GM18511 (cell line): Measurements from ENCODE around the gene FXYD3.

Source experiments
- ATAC-seq: cut with Tn5 transposase; IDR thresholded peaks from one replicate; pipeline ENCODE4 v1.9.1; 2021; ENCODE audit warnings: mild to moderate bottlenecking, moderate library complexity; ENCODE audit not compliant: unreplicated experiment

The FXYD3 gene

DNA sequence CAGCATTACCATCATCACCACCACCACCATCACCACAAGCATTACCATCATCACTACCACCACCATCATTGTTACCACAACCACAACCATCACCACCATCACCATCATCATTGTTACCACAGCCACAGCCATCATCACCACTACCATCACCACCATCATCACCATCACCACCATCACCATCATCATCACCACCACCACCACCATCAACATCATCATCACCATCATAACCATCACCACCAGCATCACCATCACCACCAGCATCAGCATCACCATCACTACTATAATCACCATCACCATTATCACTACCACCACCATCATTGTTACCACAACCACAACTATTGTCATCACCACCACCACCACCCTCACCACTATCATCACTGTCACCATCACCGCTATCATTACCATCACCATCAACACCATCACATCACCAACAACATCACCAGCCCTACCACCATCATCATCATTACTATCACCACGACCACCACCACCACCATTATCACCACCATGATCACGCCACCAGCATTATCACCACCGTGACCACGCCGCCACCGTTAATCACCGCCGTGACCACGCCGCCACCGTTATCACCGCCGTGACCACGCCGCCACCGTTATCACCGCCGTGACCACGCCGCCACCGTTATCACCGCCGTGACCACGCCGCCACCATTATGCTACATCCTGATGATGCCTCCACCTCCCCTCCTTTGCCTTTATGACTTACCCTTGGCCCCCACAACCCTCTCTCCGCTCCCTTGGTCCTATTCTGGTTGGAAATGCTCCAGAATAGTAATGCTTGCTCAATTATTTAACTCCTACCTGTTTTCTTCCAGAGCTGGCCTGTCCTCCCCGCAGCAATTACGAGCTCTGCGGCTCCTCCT lies 10.0 kb upstream of the FXYD3 start:
- ATAC-seq, result no peak

DNA sequence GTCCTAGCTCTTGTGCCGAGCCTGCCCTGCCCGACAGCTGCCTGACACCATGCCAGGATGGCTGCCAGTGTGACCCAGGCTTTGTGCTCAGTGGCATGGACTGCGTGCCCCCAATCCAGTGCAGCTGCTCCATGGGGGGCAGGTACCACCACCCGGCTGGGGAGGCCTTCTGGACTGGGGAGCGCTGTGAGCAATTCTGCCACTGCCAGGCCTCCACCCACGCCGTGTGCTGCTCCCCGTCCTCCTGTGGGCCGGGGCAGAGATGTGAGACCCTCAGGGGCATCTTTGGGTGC lies 9.4 kb upstream of the FXYD3 start:
- no peak for ATAC-seq

DNA sequence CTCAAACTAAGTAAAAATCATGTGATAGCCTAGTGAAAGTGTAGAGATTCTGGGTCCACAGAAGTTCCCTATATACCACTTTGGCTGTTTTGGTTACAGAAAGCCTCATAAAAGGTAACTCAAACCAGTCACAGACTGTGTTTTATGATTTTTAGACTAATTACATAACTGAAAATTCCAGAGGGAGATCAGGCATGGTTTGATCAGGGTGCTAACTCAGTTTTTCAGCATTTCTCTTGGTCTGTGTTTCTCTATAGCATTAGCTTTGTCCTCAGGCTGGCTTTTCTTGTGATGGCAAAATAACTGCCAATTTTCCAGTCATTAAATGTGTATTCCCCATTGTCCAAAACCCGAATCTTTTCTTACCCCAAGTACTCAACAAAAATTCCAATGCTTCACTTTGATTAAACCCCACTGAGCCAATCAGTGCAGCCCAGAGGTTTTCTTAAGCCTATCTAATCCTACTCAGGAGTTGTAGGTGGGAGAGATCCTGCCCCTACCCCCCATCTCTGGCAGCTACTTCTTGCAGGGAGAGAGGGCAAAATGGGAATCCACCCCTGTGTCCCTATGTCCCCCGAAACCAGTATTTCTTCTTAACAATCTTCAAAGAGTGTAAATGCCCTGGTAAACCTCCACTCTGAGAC lies 8.6 kb upstream of the FXYD3 start:
- no peak for ATAC-seq

DNA sequence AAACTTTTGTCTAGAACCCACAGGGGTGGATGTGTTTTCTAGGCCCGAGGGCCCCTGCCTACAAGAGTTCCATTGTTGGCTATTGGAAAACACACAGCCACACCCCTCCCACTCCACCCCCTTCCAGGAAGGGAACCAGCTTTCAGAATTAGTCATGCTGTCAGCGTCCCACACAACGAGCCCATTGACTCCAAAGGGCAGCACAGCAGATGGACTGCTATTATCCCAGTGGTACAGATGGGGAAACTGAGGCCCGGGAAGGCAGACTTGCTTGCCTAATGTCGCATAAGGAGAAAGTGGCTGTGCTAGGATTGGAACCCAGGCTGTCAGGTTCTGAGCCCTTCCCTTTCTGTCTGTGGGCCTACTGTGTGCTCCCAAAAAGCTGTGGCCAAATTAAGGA lies 8.1 kb upstream of the FXYD3 start:
- ATAC-seq, result no peak

DNA sequence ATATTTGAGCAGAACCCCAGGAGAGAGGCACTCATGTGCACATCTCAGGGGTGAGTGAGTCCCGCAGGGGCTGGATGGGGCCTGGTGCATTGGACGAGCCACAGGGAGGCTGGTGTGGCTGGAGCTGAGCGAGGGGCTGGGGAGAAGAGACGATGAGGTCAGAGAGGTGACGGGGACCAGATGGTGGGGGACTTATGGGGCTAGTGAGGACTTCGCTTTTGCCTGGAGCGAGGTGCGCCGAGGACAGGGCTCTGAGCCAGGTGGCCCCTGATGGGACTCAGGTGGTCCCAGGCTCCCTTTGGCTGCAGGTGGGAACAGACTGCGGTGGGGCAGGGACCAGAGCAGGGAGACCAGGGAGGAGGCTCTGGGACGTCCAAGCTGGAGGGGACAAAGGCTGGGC lies 6.9 kb upstream of the FXYD3 start:
- ATAC-seq, result no peak

DNA sequence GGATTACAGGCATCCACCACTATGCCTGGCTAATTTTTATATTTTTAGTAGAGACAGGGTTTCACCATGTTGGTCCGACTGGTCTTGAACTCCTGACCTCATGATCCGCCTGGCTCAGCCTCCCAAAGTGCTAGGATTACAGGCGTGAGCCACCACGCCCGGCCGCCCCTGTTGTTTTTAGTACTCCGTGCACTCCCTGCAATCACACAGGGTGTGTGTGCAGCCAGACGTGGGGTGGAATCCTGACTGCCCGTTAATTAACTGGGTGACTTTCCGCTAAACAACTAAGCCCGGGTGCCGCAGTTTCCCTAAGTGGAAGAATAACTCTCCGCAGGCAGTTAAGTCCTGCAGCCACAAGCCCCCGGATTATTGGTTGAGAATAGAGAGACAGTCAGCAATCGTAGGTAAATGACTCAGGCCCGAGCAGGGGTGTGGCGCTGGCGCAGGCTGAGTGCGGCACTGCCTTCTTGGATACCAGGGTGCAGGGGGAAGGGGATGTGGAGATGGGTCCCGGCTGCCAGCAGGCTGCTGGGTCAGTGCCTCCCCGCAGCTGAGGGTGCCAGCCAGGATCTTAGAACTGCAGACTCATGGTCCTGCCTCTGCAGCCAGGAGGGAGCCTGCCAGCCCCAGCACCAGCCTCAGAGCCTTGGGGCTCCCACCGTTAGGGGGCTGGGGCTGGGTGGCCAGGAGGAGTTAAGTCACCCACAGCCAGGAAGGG lies 6.1 kb upstream of the FXYD3 start:
- no peak for ATAC-seq

DNA sequence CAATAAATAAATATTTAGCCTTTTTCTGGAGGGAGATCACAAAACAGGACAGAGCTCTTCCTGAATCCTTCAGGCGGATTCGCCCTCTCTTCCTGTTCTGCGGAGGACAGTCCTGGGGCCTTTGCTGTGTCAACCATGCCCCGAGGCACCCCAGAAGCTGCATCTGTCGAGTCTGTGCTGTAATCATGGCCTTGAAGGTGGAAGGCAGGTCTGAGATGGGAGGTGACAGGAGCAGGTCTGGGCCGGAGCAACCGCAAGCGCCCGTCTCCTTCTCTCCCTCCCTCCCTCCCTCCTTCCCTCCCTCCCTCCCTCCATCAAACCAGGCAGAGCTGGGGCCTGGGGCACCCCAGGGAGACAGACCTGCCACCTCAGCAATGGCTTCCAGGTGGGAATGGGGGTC lies 4.6 kb upstream of the FXYD3 start:
- ATAC-seq, result no peak

DNA sequence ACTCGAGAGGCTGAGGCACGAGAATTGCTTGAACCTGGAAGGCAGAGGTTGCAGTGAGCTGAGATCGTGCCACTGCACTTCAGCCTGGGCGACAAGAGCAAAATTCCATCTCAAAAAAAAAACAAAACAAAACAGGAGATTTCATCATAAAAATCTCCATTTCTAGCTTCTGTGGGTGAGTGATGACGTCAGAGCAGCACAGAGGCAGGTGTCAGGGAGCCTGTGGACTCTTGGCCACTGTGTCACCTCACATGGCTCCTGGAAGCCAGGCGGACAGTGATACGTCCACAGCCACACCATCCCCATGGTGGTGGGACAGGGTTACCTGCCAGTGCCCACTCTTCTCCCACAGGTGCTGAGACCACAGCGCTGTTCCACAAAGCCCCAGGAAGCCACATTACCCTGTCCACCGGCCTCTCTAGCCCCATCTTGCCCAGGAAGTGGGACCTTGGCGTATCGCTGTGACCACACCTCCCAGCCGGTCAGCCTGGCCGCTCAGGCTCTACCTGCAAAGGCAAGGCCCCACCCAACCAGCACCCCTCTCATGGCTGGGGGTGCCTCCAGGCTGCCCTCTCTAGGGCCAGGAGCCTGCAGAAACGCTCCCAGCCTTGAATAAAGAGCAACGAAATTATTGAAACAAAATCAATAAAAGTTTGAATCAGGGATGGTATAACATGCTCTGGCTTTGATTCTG lies 2.5 kb upstream of the FXYD3 start:
- ATAC-seq, result no peak

DNA sequence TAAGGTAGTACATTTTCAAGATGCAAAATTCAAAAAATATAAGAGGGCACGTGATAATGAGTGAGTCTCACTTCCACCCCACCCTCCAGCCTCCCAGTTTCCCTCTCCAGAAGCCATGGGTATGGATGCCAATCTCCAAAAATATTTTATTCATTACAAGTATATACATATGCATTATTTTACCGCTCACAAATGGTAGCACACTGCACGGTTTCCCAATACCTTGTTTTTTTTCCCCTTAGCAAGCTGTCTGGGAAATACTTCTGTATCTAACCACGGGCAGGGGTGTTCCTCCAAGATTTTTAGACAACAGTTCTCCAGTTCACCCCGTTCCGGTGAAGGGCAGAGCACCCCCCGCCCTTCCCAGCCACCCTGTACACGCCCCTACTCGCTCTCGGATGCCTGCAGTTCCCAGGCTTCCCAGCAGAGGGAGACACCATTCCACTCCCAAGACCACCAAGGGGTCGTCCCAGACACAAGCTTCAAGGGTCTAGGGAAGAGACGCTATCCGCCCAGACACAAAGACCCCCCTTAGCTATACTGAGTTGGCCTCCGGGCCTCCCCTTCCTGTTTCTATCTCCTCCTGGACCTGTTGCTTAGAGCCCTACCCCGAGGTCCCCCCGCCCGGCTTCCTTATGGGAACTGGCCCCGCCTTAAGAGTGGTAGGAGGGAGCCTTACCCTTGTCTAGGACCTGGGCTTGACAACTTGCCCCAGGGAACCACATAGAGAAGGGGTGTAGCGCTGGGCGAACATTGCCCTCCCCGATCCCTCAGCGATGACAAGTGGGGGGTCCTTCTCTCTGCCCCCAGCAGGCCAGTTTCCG lies 1.1 kb upstream of the FXYD3 start:
- no peak for ATAC-seq

DNA sequence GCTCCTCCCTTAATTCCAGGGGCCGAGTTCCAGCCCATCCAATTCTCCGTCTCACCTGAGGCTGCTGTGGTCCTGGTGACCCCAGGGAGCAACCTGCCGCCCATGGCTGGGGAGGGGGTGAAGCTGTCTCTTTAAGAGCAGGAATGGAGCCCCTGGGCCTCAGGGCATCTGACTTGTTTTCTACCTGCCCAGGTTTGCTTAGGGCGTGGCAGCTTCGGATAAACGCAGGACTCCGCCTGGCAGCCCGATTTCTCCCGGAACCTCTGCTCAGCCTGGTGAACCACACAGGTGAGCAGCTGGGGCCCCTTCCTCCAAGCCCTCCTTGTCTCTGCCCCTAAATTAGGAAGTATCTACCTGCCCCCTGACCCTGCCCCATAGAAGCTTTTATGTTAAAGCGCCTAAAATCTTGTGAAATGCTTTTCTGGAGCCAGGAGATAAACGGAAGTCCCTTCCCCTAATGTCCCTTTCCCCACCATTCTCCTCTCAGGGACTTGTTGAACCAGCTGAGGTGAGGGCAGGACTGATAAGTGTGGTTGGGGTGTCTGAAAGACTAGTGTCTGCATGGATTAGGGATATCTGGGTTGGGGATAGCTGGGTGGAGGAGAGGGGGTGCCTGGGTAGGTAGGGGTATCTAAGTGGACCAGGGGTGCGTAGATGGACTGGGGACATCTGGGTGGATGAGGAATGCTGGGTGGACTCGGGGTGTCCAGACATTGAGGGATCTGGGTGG lies 614 bp downstream of the FXYD3 start:
- no peak for ATAC-seq

DNA sequence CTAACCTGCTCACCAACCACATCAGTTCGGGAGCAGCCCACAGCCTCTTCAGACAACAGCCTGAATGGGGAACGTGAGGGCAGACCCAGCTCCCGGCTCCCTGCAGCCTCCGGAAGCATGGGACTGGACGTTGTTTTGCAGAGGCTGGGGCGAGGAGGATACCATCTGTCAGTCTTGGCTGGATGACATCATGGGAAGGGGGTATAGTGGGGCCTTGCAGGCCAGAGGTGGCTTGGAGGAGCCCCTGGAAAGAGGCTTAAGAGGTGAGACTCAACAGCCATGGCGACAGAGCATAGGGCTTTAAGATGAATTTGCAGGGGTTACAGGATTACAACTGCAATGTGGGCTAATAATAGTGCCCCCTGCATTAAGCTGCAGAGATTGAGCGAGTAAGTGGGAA lies 1.5 kb downstream of the FXYD3 start:
- ATAC-seq, result no peak

DNA sequence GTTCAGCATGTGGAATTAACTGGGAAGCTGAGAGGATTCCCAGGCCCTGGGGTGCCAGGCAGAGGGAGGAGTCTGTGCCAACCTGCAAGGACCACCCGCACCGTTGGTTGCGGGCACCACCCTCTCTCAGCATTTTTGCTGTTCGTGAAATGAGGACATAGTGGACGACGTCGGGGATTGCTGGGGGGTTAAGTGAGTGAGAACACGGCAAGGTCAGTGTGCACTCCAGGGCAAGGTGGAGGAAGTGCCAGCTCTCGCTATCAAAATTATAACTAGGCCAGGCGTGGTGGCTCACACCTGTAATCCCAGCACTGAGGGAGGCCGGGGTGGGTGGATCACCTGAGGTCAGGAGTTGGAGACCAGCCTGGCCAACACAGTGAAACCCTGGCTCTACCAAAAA lies 2.2 kb downstream of the FXYD3 start:
- ATAC-seq, result no peak

DNA sequence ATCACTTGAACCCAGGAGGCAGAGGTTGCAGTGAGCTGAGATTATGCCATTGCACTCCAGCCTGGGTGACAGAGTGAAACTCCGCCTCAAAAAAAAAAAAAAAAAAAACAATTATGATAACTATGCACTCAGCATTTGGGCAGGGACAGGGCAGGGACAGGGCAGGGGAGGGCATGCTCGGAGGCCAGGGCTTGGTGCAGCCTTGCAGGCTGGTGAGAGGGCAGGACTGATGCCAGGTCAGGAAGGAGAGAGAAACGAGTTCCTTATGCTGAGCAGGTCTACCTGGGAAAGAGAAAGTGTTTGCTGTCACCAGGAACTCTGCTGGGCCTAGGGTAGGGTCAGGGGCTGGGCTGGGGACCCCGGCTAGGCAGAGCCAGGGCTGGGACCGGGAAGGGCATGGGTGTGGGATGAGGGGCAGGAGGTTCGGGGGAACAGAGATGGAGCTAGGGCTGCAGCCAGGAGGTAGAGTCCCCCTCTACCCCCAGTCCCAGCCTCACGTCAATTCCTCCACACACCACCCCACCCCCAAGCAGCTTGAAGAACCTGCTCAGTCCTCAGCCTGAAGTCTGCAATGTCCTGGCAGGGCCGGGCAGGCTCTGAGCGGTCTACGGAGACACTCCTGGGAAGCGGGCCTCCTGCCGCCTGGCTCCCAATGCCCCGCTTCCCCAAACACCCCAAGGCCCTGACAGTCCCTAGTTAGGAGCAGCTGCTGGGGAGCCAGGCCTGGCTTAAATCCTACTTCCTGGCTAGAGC lies 2.8 kb downstream of the FXYD3 start:
- no peak for ATAC-seq

DNA sequence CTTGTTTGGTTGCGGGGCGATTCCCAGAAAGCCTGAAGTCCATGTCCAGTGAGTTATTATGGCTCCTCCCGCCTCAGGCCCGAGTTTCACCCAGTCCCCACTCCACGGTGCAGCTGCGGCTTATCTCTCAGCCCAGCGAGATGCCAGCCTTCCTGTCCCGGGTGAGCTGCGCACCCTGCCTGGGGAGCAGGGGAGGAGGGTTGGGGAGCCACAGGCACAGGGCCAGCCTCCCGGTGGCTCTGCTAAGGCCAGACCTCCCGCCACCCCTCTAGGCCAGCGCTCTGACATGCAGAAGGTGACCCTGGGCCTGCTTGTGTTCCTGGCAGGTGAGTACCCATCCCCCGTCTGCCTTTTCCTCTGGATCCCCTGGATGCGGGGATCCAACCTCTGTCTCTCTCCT lies 3.5 kb downstream of the FXYD3 start:
- ATAC-seq, result no peak

DNA sequence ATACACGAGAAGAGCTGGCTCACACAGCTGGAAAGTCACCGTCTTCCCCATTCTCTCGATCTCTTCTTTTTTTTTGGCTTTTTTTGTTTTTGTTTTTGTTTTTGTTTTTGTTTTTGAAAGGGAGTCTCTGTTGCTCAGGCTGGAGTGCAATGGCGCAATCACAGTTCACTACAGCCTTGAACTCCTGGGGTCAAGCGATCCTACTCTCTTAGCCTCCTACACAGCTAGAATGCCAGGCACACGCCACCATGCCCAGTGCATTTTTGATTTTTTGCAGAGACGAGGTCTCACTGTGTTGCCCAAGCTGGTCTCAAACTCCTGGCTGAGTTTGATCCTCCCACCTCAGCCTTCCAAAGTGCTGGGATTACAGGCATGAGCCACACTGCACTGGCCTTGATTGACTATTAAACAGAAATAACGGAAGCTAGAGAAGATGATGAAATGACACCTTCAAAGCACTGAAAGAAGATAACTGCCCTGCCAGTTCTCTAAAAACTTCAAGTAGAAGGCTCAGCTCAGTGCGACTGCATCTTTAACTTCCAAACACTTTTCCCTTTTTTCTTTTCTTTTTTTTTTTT lies 4.0 kb downstream of the FXYD3 start:
- ATAC-seq, result no peak

DNA sequence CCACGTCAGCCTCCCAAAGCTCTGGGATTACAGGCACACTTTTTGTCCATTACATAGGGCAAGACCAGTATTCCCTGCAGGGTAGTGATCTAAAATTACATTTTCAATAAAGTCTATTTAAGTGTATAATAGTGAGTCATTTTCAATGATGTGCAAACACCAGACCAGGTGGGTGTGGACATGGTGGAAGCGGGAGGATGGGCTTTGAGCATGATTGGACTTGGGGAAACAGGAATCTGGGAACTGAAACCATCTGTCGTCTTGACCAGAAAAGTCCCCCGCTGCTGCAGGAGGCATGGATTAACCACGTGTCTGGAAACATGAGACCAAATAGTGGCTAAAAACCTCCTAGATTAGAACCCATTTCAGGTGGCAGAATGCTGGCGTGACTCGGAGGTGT lies 4.9 kb downstream of the FXYD3 start:
- ATAC-seq, result no peak

DNA sequence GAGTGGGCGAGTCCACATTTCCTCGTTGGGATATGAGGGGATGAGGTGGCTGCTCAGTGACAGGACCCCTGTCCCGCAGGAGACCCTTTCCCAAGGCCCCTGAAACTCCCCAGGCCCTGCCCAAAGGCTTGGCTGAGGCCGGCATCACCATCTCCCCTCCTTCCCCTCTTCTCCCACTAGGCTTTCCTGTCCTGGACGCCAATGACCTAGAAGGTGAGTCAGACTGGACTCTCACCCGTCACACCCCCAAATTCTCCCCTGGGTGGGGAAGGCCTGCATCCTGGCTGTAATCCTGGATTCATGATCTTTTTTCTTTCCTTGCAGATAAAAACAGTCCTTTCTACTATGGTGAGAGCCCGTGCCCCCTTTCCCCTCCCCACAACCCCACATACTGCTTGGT lies 5.3 kb downstream of the FXYD3 start:
- ATAC-seq, result no peak

DNA sequence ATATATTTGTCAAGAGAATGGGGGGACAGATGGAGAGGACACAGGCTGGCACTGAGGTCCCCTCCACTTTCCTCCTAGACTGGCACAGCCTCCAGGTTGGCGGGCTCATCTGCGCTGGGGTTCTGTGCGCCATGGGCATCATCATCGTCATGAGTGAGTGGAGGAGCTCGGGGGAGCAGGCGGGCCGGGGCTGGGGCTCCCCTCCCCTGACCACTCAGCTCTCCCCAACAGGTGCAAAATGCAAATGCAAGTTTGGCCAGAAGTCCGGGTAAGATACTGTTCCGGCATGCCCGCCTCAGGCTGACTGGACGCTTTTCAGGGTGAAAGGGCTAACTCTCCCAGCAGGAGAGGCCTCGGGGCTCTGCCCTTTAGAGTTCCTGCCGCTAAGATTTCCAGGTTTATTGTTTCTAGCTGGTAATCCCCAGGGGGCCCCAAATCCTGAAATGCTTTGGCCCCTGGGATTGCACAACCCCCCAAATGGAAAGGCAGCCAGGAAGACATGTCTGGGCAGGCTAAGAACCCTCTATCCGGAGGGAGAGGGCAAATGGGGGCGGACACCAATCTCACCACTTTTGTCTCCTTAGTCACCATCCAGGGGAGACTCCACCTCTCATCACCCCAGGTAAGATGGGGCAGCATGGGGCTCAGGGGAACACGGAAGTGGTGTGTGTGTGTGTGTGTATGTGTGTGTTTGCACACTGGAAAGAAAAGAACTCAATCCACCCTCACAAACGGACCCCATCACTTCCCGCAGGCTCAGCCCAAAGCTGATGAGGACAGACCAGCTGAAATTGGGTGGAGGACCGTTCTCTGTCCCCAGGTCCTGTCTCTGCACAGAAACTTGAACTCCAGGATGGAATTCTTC lies 7.3 kb downstream of the FXYD3 start:
- ATAC-seq, result no peak
